GM10248 (cell line): Measurements from ENCODE around the gene SERTAD2.

Experiments
- CTCF ChIA-PET: fragments of 300-600 bp; sonication (Branson Sonifier 250); formaldehyde crosslinking; extraction: SDS; loops from one replicate; lab custom pipeline; 2021; ENCODE audit warnings: antibody characterized with exemption; lab: Yijun Ruan, JAX
- POLR2A ChIA-PET: fragments of 350-650 bp; sonication (Branson Sonifier 250); formaldehyde crosslinking; extraction: SDS; loops from one replicate; lab custom pipeline; 2020; ENCODE audit warnings: antibody characterized with exemption; lab: Yijun Ruan, JAX
- DNase-seq: peaks from one replicate; pipeline ENCODE4 v3.0.0; 2012; ENCODE audit errors: extremely low spot score
- CTCF ChIP-seq: IDR thresholded peaks from 2 replicates; pipeline ENCODE4 v1.5.1; 2012; ENCODE audit warnings: mild to moderate bottlenecking, low read depth; ENCODE audit errors: extremely low read depth, missing control alignments, control extremely low read depth

SERTAD2 gene

GRCh38 chr2:64625299-64626145 is 28.2 kb downstream of the SERTAD2 start:
- TF ChIP-seq CTCF = no peak
- DNase-seq = peak; percentile 35
- ChIA-PET POLR2A (interaction anchor here (0.6 to 0.7 kb wide), 2 partner anchors 8 to 24 kb away, joined by 6 to 10 read pairs; no protein-coding TSS in a partner anchor), CTCF (interaction anchor here (0.7 to 7.2 kb wide), 9 partner anchors 9 to 294 kb away, joined by 3 to 72 read pairs (median 4); no protein-coding TSS in a partner anchor)

- no peak for DNase-seq
- CTCF ChIA-PET = interaction anchor here (0.9 to 7.2 kb wide), 8 partner anchors 9 to 294 kb away, joined by 3 to 72 read pairs (median 4); no protein-coding TSS in a partner anchor
- TF ChIP-seq CTCF = no peak
- POLR2A ChIA-PET = interaction anchor here (0.6 to 0.7 kb wide), 2 partner anchors 9 to 25 kb away, joined by 6 to 10 read pairs; no protein-coding TSS in a partner anchor
Observed at GRCh38 chr2:64624862-64625261, 28.9 kb downstream of the SERTAD2 start.

- no peak for DNase-seq
- TF ChIP-seq CTCF = no peak
- CTCF ChIA-PET = interaction anchor here (1.2 to 7.2 kb wide), 5 partner anchors 9 to 23 kb away, joined by 3 to 72 read pairs (median 5); no protein-coding TSS in a partner anchor
- POLR2A ChIA-PET = no interaction called here
Observed at GRCh38 chr2:64624108-64624610, 29.6 kb downstream of the SERTAD2 start.

- ChIA-PET POLR2A (no interaction called here), CTCF (interaction anchor here (1.3 to 3.2 kb wide), 3 partner anchors 9 to 20 kb away, joined by 3 to 16 read pairs (median 4); no protein-coding TSS in a partner anchor)
- TF ChIP-seq CTCF = no peak
- no peak for DNase-seq
Observed at GRCh38 chr2:64623242-64623850, 30.4 kb downstream of the SERTAD2 start.

GRCh38 chr2:64622443-64623241 is 31.1 kb downstream of the SERTAD2 start:
- no peak for DNase-seq
- no peak for TF ChIP-seq CTCF
- POLR2A ChIA-PET = no interaction called here
- CTCF ChIA-PET = interaction anchor here (1.3 to 1.9 kb wide), 5 partner anchors 9 to 251 kb away, joined by 3 to 9 read pairs (median 4); no protein-coding TSS in a partner anchor

- no peak for TF ChIP-seq CTCF
- ChIA-PET CTCF (interaction anchor here (1.1 to 1.3 kb wide), 3 partner anchors 9 to 247 kb away, joined by 3 to 4 read pairs (median 4); no protein-coding TSS in a partner anchor), POLR2A (no interaction called here)
- DNase-seq = no peak
Observed at GRCh38 chr2:64620661-64621060, 33.1 kb downstream of the SERTAD2 start.
